ENCODE measurements around the gene RPS4Y1.
"Not testable (repeated sequence)": the region's sequence is repeated elsewhere in the genome, so short reads cannot be mapped to it uniquely, and the experiment has no call there.

The RPS4Y1 gene

DNA sequence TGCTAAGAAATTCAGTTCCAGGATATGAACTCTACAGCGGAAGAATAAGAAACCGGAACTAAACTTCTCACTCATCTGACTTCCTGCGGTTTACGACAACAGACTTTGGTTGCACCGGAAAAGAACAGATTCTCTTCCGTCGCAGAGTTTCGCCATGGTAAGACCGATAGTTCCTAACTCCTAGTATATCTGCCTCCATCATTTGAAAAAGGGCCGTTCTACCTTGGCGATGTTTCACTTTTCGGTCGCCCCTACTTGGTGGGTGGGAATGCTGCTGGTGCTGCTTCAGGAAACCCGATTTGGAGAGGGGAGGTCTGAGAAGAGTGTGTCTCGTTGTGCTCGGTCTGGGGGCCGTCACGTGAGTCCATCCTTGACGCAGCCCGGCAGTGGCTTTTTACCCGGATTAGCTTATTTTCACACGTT lies at the start of gene RPS4Y1:
TSS of gene RPS4Y1 (plus strand) at position 132 of the 423 bp plus-strand sequence. CDS start at position 155, 23 bp downstream.
- no peak for DNase-seq

DNA sequence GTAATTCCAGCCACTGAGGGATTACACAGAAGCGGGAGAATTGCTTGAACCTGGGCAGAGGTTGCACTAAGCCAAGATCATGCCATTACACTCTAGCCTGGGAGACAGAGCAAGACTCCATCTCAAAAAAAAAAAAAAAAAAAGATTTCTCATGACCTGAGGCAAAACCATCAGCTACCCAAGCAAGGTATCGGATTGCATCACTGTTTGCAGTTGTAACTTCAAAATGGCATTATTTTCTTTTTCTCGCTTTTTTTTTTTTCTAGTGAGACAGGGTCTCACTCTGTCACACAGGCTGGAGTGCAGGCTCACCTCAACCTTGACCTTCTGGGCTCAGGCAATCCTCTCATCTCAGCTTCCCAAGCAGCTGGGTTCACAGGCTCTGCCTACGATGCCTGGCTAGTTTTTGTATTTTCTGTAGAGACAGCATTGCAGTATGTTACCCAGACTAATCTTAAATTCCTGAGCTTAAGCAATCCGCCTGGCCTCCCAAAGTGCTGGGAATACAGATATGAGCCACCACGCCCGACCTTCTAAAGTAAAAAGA lies 44.4 kb upstream of the RPS4Y1 start:
- no peak for DNase-seq

DNA sequence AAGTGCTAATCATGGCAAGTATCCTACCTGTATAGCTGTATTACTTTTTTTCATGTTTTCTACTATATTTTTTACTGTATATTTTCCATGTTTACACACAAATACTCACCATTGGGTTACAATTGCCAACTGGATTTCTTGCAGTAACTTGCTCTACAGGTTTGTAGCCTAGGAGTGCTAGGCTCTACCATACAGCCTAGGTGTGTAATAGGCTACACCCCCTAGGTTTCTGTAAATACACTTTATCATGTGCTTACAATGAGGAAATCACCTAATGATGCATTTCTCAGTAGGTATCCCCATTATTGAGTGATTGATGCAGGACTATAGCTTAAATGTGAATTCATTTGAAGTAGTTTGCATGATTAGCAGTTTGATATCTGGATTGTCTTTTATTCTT lies 43.4 kb upstream of the RPS4Y1 start:
- no peak for DNase-seq

GRCh38 chrY:2800246-2800645 lies 41.2 kb upstream of the RPS4Y1 start:
- DNase-seq = no peak

GRCh38 chrY:2817146-2817896 lies 24.1 kb upstream of the RPS4Y1 start:
- DNase-seq = not testable (repeated sequence)

GRCh38 chrY:2824471-2824870 lies 16.9 kb upstream of the RPS4Y1 start:
- no peak for DNase-seq

DNA sequence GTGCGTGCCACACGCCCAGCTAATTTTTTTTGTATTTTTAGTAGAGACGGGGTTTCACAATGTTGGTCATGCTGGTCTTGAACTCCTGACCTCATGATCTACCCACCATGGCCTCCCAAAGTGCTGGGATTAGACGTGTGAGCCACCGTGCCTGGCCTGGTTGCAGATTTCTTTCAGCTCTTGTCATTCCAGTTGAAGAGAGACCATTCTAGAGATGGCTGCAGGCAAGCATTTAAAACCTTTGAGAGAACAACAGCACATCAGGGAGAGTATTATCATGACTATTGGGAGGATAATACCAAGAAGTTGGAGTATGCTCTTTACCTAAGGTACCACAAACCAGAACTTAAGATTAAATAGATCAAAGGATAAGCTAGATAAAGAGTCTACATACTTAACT lies 12.9 kb upstream of the RPS4Y1 start:
- no peak for DNase-seq

GRCh38 chrY:2835230-2835629 lies 6.2 kb upstream of the RPS4Y1 start:
- DNase-seq = no peak

GRCh38 chrY:2837078-2837477 lies 4.3 kb upstream of the RPS4Y1 start:
- no peak for DNase-seq

DNA sequence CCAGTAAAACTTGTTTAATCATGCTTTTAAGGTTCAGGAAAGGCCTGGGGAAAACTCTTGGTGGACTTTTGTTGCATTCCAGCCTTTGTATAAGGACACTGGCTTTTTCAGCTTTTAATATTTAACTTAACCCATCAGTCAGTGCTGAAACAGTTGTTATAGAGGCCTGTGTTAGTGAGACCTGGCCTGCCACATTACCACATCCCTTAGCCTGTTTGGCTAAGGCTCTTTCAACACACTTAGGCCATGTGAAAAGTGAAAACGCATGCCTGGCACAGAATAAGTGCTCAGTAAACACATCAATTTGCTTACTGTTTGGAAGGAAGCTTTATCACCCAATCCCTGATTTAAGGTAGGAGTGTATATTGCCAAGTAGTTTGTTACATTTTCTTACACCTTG lies 3.5 kb upstream of the RPS4Y1 start:
- DNase-seq = no peak

GRCh38 chrY:2846791-2847190 lies 5.4 kb downstream of the RPS4Y1 start:
- DNase-seq = no peak

DNA sequence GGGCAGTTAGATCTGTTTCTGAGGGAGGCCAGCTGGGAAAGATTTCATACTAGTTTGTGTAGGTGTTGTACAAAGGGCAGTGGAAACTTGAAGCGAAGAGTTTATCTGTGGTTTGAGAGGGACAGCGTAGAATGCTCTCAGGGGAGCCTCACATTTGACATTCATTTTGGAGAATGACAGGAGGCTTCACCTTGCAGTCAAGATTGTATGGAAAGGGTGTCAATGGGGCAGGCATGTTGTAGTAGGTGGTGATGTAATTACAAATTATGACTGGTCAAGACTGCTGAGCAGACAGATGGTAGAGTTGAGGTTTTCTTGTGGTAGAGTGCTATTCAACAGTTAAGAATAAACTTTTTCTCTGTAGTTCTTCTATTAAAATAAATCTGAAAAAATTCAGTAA lies 7.0 kb downstream of the RPS4Y1 start:
- DNase-seq = no peak

DNA sequence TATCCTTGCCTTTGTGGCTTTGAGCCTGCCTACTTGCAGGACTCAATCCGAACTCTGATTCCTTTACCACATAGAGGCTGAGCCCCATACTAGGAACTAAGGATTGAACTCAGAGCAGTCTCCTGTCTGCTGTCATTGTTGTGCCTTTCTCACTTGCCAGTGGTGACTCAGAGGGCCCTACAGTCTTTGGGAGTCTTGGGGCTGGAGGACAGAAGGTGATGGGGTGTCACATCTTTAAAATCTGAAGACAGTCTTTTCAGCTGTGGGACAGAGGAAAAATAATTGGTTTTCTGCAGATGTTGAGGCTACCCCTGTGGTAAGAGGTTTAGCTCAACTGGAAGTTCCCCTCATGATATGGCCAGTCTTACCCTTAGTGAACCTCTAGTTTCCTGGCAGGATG lies 8.0 kb downstream of the RPS4Y1 start:
- DNase-seq = no peak

DNA sequence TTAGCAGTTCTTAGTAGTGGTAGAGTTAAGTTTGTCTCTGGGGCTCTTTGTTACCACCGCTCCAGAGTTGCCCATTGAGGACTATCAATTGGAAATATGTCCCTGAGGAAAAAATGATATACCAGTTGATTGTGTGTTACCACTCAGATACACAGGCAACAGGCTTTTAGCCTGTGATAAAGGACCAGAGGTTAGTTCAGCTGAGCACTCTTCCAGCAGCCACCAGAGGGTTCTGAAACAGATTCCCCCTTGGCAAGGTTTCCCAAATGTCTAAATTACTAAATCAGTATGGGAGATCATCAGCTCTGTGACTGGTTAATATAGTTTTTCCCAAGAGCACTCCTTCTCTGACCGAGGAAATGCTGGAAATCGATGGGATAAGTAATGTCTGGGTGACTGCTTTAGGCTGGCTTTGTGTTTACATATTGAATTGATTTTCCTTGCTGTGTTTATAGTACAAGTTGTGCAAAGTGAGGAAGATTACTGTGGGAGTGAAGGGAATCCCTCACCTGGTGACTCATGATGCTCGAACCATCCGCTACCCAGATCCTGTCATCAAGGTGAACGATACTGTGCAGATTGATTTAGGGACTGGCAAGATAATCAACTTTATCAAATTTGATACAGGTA lies 12.9 kb downstream of the RPS4Y1 start:
- DNase-seq = no peak

DNA sequence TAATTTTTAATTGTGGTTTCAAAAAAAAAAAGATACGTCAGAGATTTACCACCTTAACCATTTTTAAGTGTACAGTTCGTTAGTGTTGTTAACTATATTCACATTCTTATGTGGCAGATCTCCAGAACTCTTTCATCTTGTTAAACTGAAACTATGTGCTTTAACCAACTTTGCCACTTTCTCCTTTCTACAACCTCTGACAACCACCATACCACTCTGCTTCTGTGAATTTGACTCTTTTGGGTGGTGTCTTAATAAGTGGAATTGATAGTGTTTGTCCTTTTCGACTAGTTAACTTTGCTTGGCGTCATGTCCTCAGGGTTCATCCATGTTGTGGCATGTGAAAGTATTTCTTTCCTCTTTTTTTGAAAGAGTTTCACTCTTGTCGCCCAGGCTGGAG lies 15.7 kb downstream of the RPS4Y1 start:
- no peak for DNase-seq

- DNase-seq = no peak
Measured at GRCh38 chrY:2857686-2858085, 16.3 kb downstream of the RPS4Y1 start.

- no peak for DNase-seq
Measured at GRCh38 chrY:2859782-2860181, 18.4 kb downstream of the RPS4Y1 start.

DNA sequence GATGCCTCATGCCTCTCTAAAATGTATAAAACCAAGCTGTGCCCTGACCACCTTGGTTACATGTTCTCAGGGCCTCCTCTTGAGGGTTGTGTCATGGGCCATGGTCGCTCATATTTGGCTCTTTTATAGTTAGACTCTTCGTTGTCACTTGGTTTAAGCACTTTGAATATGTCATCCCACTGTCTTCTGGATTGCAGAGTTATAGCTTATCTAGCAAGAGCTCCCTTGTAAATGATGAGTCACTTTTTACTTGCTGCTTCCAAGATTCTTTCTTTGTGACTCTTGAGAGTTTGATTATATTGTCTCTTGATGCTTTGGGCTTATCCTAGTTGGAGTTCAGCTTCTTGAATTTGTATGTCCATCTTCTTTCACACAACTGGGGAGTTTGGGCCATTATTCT lies 19.1 kb downstream of the RPS4Y1 start:
- DNase-seq = no peak

- DNase-seq = no peak
Measured at GRCh38 chrY:2866581-2866980, 25.2 kb downstream of the RPS4Y1 start.

- DNase-seq = no peak
Measured at GRCh38 chrY:2867469-2867868, 26.1 kb downstream of the RPS4Y1 start.

GRCh38 chrY:2868035-2868607 lies 26.7 kb downstream of the RPS4Y1 start:
- no peak for DNase-seq

- not testable (repeated sequence) for DNase-seq
Measured at GRCh38 chrY:2872234-2872633, 30.8 kb downstream of the RPS4Y1 start.

DNA sequence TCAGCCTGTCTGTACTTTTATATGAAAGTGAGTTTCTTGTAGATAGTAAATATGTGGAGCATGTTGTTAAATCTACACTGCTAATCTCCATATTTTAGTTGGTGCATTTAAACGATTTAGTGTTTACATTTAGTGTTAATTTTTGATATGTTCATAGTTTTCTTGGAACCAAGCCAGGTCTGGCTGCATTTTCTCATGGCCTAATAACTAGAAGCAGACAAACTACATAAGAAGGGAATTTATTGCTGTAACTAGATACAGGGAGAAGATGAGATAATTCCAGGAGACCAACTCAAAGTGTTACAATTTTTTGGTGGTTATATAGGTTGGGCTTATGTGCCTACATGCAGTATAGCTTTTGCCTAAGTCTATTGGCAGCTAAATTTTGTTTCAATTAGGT lies 32.8 kb downstream of the RPS4Y1 start:
- no peak for DNase-seq

DNA sequence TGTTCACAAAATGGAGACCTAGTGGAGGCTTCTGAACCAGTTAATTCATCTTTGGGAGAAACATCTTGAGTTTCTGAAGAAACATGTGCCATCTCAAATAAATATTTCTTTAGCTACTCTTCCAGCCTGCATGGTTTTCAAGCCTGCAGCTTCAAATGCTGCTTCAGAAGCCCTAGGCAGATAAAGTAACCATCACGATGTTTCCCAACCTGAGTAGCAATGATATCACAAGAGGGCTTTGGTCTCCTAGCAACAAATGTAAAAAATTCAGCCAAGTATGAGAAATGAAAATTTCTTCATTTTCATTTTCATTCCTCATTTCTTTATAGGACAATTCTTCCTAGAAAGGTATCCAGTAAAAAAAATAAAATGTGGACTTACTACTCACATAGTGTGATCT lies 42.2 kb downstream of the RPS4Y1 start:
- DNase-seq = no peak

All from CD4-positive, alpha-beta T cell treated with Interferon gamma for 1 hour (primary cell).